Measurements from ENCODE around the gene IARS2.
"Not testable (repeated sequence)": the region's sequence is repeated elsewhere in the genome, so short reads cannot be mapped to it uniquely, and the experiment has no call there.

IARS2 gene

DNA sequence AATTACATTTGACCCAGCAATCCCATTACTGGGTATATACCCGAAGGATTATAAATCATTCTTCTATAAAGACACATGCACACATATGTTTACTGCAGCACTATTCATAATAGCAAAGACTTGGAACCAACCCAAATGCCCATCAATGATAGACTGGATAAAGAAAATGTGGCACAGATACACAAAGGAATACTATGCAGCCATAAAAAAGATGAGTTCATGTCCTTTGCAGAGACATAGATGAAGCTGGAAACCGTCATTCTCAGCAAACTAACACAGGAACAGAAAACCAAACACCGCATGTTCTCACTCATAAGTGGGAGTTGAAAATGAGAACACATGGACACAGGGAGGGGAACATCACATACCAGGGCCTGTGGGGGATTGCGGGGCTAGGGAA is 76.0 kb downstream of the IARS2 start:
- FAIRE-seq, result not testable (repeated sequence)

DNA sequence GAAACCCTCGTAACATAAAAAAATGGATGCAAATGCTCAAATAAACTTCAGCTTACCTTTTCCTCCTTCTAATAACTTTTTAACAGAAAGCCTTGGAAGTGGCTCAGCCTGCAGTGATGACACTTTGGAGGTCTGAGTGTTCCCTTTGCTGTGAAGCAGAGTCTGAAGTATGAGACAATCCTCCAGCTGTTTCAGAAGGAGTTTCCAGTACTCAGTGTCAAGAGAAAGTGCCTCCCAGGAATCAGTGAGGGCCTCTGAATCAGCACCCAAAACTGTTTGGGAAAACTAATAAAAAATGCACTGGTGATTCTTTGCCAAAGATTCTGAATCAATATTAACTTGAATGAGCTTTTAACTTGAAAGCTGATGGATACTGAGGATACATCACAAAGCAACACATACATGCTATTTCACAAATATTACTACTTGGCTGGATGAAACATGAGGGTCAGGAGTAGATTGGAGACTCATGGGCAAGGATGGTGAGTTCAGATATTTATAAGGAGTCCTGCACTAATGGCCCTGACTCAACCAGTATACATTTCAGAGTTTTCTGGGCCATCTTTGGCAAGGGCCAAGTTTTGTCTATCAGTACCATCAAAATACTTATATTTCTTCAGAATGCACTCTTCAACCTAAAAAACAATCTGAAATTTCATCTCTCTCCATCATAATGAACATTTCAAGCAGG is 77.0 kb downstream of the IARS2 start:
- no peak for FAIRE-seq

DNA sequence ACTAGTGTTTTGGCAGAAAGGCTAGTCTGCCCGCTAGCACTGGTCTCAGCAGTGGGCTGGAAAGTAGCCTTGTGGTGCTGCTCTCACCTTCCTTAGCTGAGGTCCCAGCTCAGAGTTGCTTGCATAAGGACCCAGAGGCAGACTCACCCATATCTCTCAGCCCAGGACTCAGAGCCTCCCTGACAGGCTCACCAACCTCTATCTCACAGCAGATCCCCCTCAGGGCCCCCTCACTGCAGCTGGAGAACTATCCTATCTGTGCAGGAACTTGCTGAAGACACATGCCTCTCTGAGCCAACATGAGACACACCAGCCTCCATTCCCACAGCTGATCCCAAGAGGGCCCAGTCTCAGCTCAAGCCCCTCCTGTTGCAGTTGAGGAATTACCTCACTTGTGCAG is 82.6 kb downstream of the IARS2 start:
- FAIRE-seq, result no peak

DNA sequence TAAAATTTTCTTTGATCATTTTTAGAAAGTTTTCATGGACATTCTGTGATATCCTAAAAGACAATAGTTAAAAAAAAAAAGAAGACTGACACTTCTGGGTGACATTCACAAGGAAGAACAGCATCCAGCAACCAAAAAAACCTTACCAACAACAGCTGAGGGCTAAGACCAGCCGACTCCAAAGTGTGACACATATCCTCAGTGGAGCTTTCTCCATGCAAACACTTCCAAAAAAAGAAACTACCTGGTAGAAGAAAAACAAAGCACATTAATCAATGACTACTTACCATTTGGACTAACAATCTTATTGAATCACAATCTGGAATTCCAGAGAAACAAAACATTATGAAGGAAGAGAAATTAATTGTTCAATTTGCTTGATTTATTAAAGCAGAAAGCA is 88.2 kb downstream of the IARS2 start:
- no peak for FAIRE-seq

DNA sequence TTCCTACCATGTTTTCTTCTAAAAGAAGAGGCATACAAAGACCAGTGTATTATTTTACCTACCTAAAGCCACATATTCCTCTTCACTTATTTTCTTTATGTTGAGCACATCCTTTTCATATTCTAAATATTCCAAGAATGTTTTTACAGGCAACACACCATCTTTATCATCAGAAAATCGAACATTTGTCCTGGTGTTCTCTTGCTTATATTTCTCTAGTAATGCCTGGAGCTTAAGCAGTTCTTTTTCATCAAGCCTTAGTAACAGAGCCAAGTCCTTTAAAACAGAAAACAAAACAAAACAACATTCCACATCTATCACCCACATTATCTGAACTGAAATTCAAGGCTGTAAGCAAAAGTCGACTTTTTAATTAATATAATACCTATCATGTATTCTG is 88.7 kb downstream of the IARS2 start:
- no peak for FAIRE-seq

DNA sequence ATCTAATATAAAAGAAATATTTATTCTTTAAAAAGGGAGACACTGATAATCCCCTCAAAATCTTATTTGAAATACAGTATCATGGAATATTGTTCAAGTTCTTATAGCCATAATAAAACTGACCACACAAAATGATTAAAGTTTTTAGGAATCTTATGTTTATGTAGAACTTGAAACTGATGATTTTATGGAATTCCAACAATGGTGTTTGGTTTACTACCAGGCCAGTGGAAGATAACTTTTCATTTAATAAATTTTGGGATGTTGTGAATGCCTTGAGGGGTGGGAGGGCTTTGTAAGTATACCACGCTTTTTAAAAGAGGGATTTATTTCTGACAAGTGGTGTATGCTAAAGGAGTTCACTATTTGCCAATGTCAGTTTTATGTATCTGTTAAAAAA is 90.6 kb downstream of the IARS2 start:
- no peak for FAIRE-seq

DNA sequence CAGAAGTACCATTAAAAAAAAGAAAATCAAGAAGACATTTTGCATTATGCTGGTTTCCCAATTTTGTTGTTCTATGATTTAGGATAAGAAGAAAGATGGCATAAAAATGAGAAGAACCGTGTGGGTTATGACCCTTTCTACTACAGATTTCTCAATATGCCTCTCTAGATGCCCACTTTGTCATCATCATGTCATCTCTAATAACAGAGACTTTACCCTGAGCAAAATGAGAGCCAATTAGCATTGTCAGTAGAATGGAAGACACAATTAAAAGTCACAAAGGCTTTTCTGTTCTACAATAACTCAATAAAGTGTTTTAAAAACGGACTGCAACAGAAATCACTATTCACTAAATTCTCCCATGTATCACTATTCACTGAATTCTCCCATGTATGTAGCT is 92.8 kb downstream of the IARS2 start:
- no peak for FAIRE-seq

DNA sequence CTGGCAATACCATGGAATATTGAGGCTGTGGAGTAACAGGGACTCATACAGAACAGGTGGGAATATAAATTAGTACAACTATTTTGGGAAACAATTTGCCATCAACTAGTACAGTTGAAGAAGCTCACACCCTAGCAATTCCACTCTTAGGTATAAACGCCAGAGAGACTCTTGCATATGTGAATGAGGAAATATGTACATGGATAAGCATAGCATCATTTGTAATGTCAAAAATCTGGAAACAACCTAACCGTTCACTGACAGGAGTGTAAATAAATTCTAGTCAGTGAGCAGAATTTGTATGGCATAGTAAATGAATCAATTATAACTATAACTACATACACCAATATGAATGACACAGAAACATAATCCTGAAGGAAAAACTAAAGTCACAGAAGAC is 94.6 kb downstream of the IARS2 start:
- no peak for FAIRE-seq

DNA sequence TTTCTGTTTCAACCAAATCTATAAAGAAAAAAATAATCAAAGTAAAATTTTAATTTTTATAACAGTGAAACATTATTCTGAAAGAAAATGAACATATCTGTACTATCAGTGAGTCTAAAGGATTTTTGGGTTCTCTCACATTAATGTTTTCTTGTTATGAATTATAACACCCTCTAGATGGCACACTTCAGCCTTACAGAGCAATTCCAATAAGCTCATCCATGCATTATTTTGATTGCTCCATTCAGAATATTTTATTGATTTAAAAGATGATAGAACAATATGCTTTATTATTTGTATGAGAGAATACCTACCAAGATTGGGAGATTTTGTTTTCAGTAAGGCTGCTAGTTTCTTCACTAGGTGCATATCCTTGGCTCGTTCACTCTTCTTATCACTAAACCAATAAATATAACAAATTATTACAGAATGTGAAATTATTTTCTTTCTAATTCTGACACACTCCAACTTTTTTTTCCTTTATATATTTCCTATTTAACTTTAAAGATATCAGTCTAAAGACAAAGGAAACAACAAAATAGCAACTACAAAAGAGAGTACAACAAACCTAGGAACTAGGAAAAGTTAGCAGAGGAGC is 95.9 kb downstream of the IARS2 start:
- peak; percentile 94 for FAIRE-seq

DNA sequence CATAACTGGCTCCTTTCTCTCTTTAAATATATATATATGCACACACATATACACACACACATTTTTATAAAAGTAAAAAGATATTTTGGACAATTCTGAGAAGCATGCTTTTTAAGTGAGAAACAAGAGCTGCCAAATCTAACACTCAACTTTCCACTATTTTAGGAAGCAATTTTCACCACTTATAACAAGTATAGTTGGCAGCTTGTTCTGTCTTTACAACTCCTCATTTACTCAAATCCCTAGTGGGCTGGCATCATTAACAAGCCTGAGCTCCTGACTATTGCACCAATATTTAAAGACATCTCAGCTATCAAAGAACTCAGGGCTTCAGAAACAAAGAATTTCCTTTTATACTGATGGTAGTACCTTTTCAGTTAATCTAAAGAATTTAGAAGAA is 101.8 kb downstream of the IARS2 start:
- FAIRE-seq, result no peak
